Smooth muscle cell (in vitro differentiated cells): ENCODE measurements around the gene CAV1. TPM values are rescaled to one million over a fixed set of nuclear protein-coding genes. Genes with fewer than 3 reads are reported as not detected.

ENCODE experiments used
- DNase-seq: peaks from one replicate; lab custom pipeline; 2025; ENCODE audit not compliant: unreplicated experiment; lab: John Stamatoyannopoulos, UW
- H2AFZ ChIP-seq: fragments of 200-600 bp; sonication (generic); 2 replicates; pipeline ENCODE4 v1.6.0; 2016; ENCODE audit warnings: antibody characterized with exemption, low read depth, mild to moderate bottlenecking
- H3F3A ChIP-seq: fragments of 200-600 bp; sonication (generic); 2 replicates; pipeline ENCODE4 v1.6.0; 2017; ENCODE audit warnings: antibody characterized with exemption, low read depth
- H3K27ac ChIP-seq: fragments of 200-600 bp; sonication (generic); 2 replicates; pipeline ENCODE4 v1.5.1; 2016; ENCODE audit warnings: low read depth, mild to moderate bottlenecking
- H3K27me3 ChIP-seq: fragments of 200-600 bp; sonication (generic); 2 replicates; pipeline ENCODE4 v1.6.1; 2016; ENCODE audit warnings: low read depth, mild to moderate bottlenecking
- H3K36me3 ChIP-seq: fragments of 200-600 bp; sonication (generic); 2 replicates; pipeline ENCODE4 v1.5.1; 2016; ENCODE audit warnings: low read depth
- H3K4me1 ChIP-seq: fragments of 200-600 bp; sonication (generic); 2 replicates; pipeline ENCODE4 v1.5.1; 2016; ENCODE audit warnings: low read depth
- H3K4me2 ChIP-seq: fragments of 200-600 bp; sonication (generic); 2 replicates; pipeline ENCODE4 v1.6.0; 2016; ENCODE audit warnings: mild to moderate bottlenecking
- H3K4me3 ChIP-seq: fragments of 200-600 bp; sonication (generic); 2 replicates; pipeline ENCODE4 v1.5.1; 2016; ENCODE audit warnings: mild to moderate bottlenecking
- H3K79me2 ChIP-seq: fragments of 200-600 bp; sonication (generic); 2 replicates; pipeline ENCODE4 v1.6.0; 2016; ENCODE audit warnings: low read depth, mild to moderate bottlenecking
- H3K9ac ChIP-seq: fragments of 200-600 bp; sonication (generic); 2 replicates; pipeline ENCODE4 v1.6.0; 2016; ENCODE audit warnings: low read depth
- H3K9me3 ChIP-seq: fragments of 200-600 bp; sonication (generic); replicated peaks from 2 replicates; pipeline ENCODE4 v1.5.1; 2016; ENCODE audit warnings: low read depth
- H4K20me1 ChIP-seq: fragments of 200-600 bp; sonication (generic); 2 replicates; pipeline ENCODE4 v1.6.0; 2016; ENCODE audit warnings: low read depth
- CTCF ChIP-seq: fragments of 200-600 bp; sonication (generic); IDR thresholded peaks from 2 replicates; pipeline ENCODE4 v1.5.1; 2017; ENCODE audit warnings: borderline replicate concordance, mild to moderate bottlenecking, antibody characterized with exemption; ENCODE audit not compliant: insufficient read depth, poor library complexity, severe bottlenecking
- WGBS: methylation state at CpG from one replicate; pipeline ENCODE4 v1.1.7; 2016; ENCODE audit warnings: low lambda C conversion rate; 5-methylcytosine and 5-hydroxymethylcytosine counted together
- polyA plus RNA-seq: library from polyadenylated mRNA; unstranded; fragments of >200 nt; fragmentation: Nextera tagmentation; extraction: Ambion mirVana; gene quantifications from 2 replicates; pipeline ENCODE4 v1.2.1, GENCODE V29; 2016
- total RNA-seq: library from RNA; depleted of rRNA; stranded (reverse); fragments of >200 nt; gene quantifications from 2 replicates; pipeline ENCODE4 v1.2.3, GENCODE V29; 2014

The CAV1 gene
- total and polyA plus RNA-seq, 2 experiments from 2014 or later = 55.8 to 84.7 TPM

DNA sequence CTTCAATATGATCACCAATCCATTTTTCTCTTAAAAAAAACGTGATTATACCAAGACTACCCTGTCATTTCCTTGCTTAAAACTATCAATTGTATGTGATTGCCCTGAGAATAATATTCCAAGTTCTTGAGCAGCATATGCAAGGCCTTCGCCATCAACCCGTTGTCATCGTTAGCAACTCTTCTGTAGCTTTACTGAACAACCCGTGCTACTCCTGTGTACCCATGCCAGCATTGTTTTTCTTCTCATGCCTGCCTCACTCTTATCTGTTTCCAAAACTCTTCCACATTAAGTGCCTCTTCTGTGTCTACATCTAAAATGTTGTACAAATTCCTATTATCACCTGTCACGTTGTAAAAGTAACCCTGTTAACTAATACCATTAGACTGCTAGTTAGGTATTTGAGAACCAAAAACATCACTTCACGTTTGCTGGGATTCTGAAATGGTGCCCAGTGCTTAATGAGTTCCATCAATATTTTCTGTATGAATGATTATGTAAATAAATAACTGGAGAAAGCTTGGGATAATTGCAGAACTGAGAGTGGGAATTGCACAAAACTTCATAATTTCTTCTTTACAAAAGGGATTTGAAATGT, 14.8 kb upstream of the CAV1 start:
- Histone ChIP-seq H2AFZ (no peak overlapping the region), H3K27me3 (no peaks in the 10 kb centered on the region), H3K79me2 (no peaks in the 10 kb centered on the region), H3K4me3 (no peak overlapping the region), H3K4me1 (peaks cover 18% of the 10 kb centered on the region), H3K27ac (no peak overlapping the region), H3K9me3 (no peaks in the 10 kb centered on the region), H3K9ac (no peak overlapping the region), H3F3A (no peaks in the 10 kb centered on the region), H3K4me2 (no peak overlapping the region), H3K36me3 (peaks cover 4% of the 10 kb centered on the region), H4K20me1 (no peaks in the 10 kb centered on the region)
- no peak for TF ChIP-seq CTCF
- WGBS = 91% methylated on average over 7 of the region's 7 CpGs
- no peak for DNase-seq

- H3K4me1 ChIP-seq = peaks cover 24% of the 10 kb centered on the region
- H2AFZ ChIP-seq = no peak overlapping the region
- H3K27me3 ChIP-seq = no peaks in the 10 kb centered on the region
- no peaks in the 10 kb centered on the region for H4K20me1 ChIP-seq
- H3F3A ChIP-seq = no peaks in the 10 kb centered on the region
- H3K36me3 ChIP-seq = peaks cover 4% of the 10 kb centered on the region
- H3K4me2 ChIP-seq = no peak overlapping the region
- no peak for DNase-seq
- H3K9ac ChIP-seq = no peak overlapping the region
- H3K4me3 ChIP-seq = no peak overlapping the region
- H3K9me3 ChIP-seq = no peaks in the 10 kb centered on the region
- H3K79me2 ChIP-seq = no peaks in the 10 kb centered on the region
- no peak overlapping the region for H3K27ac ChIP-seq
- no peak for TF ChIP-seq CTCF
Observed at GRCh38 chr7:116510795-116511194, 14.0 kb upstream of the CAV1 start.

- no peak overlapping the region for H3K4me3 ChIP-seq
- H3K36me3 ChIP-seq = peaks cover 3% of the 10 kb centered on the region
- H3K9me3 ChIP-seq = no peaks in the 10 kb centered on the region
- peaks cover 24% of the 10 kb centered on the region for H3K4me1 ChIP-seq
- no peaks in the 10 kb centered on the region for H3K27me3 ChIP-seq
- TF ChIP-seq CTCF = no peak
- no peak overlapping the region for H3K4me2 ChIP-seq
- no peaks in the 10 kb centered on the region for H4K20me1 ChIP-seq
- peak overlapping the region; percentile 12 for H3K27ac ChIP-seq
- no peaks in the 10 kb centered on the region for H3F3A ChIP-seq
- no peaks in the 10 kb centered on the region for H3K79me2 ChIP-seq
- H3K9ac ChIP-seq = no peak overlapping the region
- H2AFZ ChIP-seq = no peak overlapping the region
- WGBS = 70% methylated on average over 12 of the region's 12 CpGs
- no peak for DNase-seq
Observed at GRCh38 chr7:116511552-116512519, 13.0 kb upstream of the CAV1 start.
